ENCODE data around the gene SFXN3.

DNA sequence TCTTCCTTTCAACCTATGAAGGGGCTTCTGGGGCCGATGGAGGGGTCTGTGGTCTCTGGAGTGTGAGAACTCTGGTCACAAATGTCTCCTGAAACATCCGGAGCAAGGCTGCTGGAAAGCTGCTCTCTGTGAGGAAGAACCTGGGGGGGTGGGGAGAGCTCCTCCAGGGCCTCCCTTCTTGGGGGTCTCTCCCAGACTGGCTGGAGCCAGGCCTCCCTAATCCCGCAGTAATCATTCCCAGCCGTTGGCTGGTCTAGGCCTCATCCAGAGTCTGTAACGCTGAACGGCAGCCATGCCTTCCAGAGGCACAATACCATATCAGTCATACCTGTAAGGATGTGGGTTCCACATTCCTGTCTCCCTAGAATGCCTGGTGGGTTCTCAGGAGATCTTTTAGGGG lies 35.9 kb upstream of the SFXN3 start:
- no peak for TF ChIP-seq EP300 (IDR thresholded peaks at IDR 0.05)
- TF ChIP-seq, protein P1, sequence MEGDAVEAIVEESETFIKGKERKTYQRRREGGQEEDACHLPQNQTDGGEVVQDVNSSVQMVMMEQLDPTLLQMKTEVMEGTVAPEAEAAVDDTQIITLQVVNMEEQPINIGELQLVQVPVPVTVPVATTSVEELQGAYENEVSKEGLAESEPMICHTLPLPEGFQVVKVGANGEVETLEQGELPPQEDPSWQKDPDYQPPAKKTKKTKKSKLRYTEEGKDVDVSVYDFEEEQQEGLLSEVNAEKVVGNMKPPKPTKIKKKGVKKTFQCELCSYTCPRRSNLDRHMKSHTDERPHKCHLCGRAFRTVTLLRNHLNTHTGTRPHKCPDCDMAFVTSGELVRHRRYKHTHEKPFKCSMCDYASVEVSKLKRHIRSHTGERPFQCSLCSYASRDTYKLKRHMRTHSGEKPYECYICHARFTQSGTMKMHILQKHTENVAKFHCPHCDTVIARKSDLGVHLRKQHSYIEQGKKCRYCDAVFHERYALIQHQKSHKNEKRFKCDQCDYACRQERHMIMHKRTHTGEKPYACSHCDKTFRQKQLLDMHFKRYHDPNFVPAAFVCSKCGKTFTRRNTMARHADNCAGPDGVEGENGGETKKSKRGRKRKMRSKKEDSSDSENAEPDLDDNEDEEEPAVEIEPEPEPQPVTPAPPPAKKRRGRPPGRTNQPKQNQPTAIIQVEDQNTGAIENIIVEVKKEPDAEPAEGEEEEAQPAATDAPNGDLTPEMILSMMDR (IDR thresholded peaks at IDR 0.05): no peak
- TF ChIP-seq POLR2A (IDR thresholded peaks at IDR 0.05): no peak
